Measurements from ENCODE around the gene PCID2. TPM values are rescaled to one million over a fixed set of nuclear protein-coding genes. Genes with fewer than 3 reads are reported as not detected.

PCID2 gene
- total and polyA plus RNA-seq, 2 of the 13 experiments (the other 11 are each of a cell fraction or from before 2014, with no cell fraction given), result 65.0 to 111 TPM

DNA sequence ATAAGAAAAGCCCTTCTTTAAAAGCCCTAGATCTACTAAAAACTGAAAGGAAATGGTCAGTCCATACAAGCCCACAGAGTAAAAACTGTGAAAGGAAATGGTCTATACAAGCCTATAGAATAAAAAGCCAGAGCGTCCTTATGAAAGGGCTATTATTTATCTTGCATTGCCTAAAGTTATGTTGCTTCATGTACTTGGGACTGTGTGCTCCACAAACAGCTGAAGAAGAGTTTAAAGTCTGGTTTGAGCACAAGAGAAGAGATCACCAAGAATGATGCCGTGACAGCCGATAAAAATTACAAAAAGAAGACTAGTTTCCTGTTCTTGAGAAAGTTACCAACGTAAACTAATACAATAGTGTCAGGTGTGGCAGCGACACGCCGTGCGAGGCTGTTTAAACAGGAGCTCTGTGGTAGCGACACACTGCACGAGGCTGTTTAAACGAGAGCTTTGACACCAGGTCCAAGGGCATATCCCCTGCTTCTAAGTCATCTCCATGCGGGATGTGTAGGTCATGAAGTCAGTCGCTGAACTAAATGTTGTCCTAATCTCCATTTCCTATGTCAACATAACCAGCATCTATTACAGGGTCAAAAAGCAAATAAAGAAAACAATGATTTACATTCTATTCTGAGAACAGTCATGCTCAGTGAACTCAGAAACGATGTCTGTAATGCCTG, 24.9 kb downstream of the PCID2 start (continued):
- TF ChIP-seq ZBTB7B (CRISPR knock-in tag; IDR thresholded peaks at IDR 0.05), result no peak; the same call in 1 of the 2 replicates
- TF ChIP-seq GABPB1 (CRISPR knock-in tag; IDR thresholded peaks at IDR 0.05), result peak; percentile 25; the same call in 1 of the 2 replicates
- TF ChIP-seq SMYD3 (CRISPR knock-in tag; IDR thresholded peaks at IDR 0.05), result no peak
- no peak for TF ChIP-seq ZNF234 (CRISPR knock-in tag; conservative IDR thresholded peaks at IDR 0.05)
- peak; percentile 38; the same call in 1 of the 2 replicates for TF ChIP-seq FOXO1 (CRISPR knock-in tag; IDR thresholded peaks at IDR 0.05)
- no peak for TF ChIP-seq ZNF317 (CRISPR knock-in tag; IDR thresholded peaks at IDR 0.05)
- TF ChIP-seq, protein P1, sequence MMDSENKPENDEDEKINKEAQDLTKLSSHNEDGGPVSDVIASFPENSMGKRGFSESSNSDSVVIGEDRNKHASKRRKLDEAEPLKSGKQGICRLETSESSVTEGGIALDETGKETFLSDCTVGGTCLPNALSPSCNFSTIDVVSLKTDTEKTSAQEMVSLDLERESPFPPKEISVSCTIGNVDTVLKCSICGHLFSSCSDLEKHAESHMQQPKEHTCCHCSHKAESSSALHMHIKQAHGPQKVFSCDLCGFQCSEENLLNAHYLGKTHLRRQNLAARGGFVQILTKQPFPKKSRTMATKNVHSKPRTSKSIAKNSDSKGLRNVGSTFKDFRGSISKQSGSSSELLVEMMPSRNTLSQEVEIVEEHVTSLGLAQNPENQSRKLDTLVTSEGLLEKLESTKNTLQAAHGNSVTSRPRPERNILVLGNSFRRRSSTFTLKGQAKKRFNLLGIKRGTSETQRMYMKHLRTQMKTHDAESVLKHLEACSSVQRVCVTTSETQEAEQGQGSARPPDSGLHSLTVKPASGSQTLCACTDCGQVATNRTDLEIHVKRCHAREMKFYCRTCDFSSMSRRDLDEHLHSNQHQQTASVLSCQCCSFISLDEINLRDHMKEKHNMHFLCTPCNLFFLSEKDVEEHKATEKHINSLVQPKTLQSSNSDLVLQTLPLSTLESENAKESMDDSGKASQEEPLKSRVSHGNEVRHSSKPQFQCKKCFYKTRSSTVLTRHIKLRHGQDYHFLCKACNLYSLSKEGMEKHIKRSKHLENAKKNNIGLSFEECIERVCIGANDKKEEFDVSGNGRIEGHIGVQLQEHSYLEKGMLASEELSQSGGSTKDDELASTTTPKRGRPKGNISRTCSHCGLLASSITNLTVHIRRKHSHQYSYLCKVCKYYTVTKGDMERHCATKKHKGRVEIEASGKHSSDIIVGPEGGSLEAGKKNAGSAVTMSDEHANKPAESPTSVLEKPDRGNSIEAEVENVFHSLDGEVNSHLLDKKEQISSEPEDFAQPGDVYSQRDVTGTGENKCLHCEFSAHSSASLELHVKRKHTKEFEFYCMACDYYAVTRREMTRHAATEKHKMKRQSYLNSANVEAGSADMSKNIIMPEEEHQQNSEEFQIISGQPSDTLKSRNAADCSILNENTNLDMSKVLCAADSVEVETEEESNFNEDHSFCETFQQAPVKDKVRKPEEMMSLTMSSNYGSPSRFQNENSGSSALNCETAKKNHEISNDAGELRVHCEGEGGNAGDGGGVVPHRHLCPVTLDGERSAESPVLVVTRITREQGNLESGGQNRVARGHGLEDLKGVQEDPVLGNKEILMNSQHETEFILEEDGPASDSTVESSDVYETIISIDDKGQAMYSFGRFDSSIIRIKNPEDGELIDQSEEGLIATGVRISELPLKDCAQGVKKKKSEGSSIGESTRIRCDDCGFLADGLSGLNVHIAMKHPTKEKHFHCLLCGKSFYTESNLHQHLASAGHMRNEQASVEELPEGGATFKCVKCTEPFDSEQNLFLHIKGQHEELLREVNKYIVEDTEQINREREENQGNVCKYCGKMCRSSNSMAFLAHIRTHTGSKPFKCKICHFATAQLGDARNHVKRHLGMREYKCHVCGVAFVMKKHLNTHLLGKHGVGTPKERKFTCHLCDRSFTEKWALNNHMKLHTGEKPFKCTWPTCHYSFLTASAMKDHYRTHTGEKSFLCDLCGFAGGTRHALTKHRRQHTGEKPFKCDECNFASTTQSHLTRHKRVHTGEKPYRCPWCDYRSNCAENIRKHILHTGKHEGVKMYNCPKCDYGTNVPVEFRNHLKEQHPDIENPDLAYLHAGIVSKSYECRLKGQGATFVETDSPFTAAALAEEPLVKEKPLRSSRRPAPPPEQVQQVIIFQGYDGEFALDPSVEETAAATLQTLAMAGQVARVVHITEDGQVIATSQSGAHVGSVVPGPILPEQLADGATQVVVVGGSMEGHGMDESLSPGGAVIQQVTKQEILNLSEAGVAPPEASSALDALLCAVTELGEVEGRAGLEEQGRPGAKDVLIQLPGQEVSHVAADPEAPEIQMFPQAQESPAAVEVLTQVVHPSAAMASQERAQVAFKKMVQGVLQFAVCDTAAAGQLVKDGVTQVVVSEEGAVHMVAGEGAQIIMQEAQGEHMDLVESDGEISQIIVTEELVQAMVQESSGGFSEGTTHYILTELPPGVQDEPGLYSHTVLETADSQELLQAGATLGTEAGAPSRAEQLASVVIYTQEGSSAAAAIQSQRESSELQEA (CRISPR knock-in tag; IDR thresholded peaks at IDR 0.05; ENCODE audit: not compliant biosample characterization), result no peak
- peak; percentile 95 for TF ChIP-seq TBX3 (IDR thresholded peaks at IDR 0.05; ENCODE audit: borderline replicate concordance)
- TF ChIP-seq, protein P2, sequence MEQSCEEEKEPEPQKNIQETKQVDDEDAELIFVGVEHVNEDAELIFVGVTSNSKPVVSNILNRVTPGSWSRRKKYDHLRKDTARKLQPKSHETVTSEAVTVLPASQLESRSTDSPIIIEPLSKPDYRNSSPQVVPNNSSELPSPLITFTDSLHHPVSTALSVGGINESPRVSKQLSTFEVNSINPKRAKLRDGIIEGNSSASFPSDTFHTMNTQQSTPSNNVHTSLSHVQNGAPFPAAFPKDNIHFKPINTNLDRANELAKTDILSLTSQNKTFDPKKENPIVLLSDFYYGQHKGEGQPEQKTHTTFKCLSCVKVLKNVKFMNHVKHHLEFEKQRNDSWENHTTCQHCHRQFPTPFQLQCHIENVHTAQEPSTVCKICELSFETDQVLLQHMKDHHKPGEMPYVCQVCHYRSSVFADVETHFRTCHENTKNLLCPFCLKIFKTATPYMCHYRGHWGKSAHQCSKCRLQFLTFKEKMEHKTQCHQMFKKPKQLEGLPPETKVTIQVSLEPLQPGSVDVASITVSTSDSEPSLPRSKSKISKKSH (CRISPR knock-in tag; IDR thresholded peaks at IDR 0.05; ENCODE audit: borderline replicate concordance), result no peak
- TF ChIP-seq SP5 (CRISPR knock-in tag; IDR thresholded peaks at IDR 0.05; ENCODE audit: borderline replicate concordance, low read depth), result no peak
- TF ChIP-seq, protein P3, sequence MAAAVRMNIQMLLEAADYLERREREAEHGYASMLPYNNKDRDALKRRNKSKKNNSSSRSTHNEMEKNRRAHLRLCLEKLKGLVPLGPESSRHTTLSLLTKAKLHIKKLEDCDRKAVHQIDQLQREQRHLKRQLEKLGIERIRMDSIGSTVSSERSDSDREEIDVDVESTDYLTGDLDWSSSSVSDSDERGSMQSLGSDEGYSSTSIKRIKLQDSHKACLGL (CRISPR knock-in tag; IDR thresholded peaks at IDR 0.05), result no peak
- no peak for TF ChIP-seq ZNF780A (CRISPR knock-in tag; IDR thresholded peaks at IDR 0.05)
- peak; percentile 69; the same call in 1 of the 2 replicates for TF ChIP-seq FOXJ3 (CRISPR knock-in tag; IDR thresholded peaks at IDR 0.05; ENCODE audit: borderline replicate concordance)
- TF ChIP-seq ZNF251 (CRISPR knock-in tag; IDR thresholded peaks at IDR 0.05), result no peak
- TF ChIP-seq, protein P4, sequence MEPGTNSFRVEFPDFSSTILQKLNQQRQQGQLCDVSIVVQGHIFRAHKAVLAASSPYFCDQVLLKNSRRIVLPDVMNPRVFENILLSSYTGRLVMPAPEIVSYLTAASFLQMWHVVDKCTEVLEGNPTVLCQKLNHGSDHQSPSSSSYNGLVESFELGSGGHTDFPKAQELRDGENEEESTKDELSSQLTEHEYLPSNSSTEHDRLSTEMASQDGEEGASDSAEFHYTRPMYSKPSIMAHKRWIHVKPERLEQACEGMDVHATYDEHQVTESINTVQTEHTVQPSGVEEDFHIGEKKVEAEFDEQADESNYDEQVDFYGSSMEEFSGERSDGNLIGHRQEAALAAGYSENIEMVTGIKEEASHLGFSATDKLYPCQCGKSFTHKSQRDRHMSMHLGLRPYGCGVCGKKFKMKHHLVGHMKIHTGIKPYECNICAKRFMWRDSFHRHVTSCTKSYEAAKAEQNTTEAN (CRISPR knock-in tag; conservative IDR thresholded peaks at IDR 0.05), result peak; percentile 68; the same call in 1 of the 2 replicates
- TF ChIP-seq ZNF510 (CRISPR knock-in tag; IDR thresholded peaks at IDR 0.05; ENCODE audit: low read depth), result no peak
- TF ChIP-seq FOXC1 (CRISPR knock-in tag; IDR thresholded peaks at IDR 0.05; ENCODE audit: borderline replicate concordance), result no peak

All from HepG2 (cell line).